Measurements from ENCODE around the gene LPP.

The LPP gene

GRCh38 chr3:188137051-188137450 lies 16.9 kb upstream of the LPP start:
- no peak for DNase-seq

- DNase-seq, result no peak
These were observed 14.5 kb upstream of the LPP start for GRCh38 chr3:188139466-188139865.

- no peak for DNase-seq
These were observed 7.7 kb upstream of the LPP start for GRCh38 chr3:188146219-188146618.

- no peak for DNase-seq
These were observed 6.2 kb upstream of the LPP start for GRCh38 chr3:188147782-188148181.

- DNase-seq, result no peak
These were observed 5.6 kb upstream of the LPP start for GRCh38 chr3:188148318-188148717.

- DNase-seq, result no peak
These were observed 4.4 kb upstream of the LPP start for GRCh38 chr3:188149587-188149986.

GRCh38 chr3:188150982-188151381 lies 3.0 kb upstream of the LPP start:
- no peak for DNase-seq

- no peak for DNase-seq
These were observed 2.5 kb upstream of the LPP start for GRCh38 chr3:188151438-188151837.

GRCh38 chr3:188152660-188153436 lies 1.1 kb upstream of the LPP start:
- DNase-seq, result no peak

GRCh38 chr3:188153437-188154013 lies 432 bp upstream of the LPP start:
- DNase-seq, result peak; percentile 46

GRCh38 chr3:188154809-188155574 lies 1.0 kb downstream of the LPP start:
- no peak for DNase-seq

- DNase-seq, result no peak
These were observed 2.1 kb downstream of the LPP start for GRCh38 chr3:188156056-188156455.

GRCh38 chr3:188157407-188157806 lies 3.5 kb downstream of the LPP start:
- no peak for DNase-seq

- no peak for DNase-seq
These were observed 4.0 kb downstream of the LPP start for GRCh38 chr3:188157971-188158370.

GRCh38 chr3:188158731-188159310 lies 4.9 kb downstream of the LPP start:
- DNase-seq, result no peak

GRCh38 chr3:188160751-188161150 lies 6.8 kb downstream of the LPP start:
- DNase-seq, result no peak

GRCh38 chr3:188164248-188164687 lies 10.3 kb downstream of the LPP start:
- no peak for DNase-seq

- DNase-seq, result no peak
These were observed 11.6 kb downstream of the LPP start for GRCh38 chr3:188165596-188165995.

- DNase-seq, result no peak
These were observed 12.5 kb downstream of the LPP start for GRCh38 chr3:188166441-188166840.

- no peak for DNase-seq
These were observed 14.2 kb downstream of the LPP start for GRCh38 chr3:188168186-188168585.

GRCh38 chr3:188168648-188169047 lies 14.7 kb downstream of the LPP start:
- DNase-seq, result no peak

GRCh38 chr3:188169830-188170455 lies 16.0 kb downstream of the LPP start:
- DNase-seq, result peak; percentile 20

Data from midbrain (tissue), 1 donor.